ENCODE data around the gene MAGOH.
"Not testable (repeated sequence)": the region's sequence is repeated elsewhere in the genome, so short reads cannot be mapped to it uniquely, and the experiment has no call there.

MAGOH gene

GRCh38 chr1:53242381-53242780 lies 4.1 kb upstream of the MAGOH start:
- DNase-seq (ENCODE audit: extremely low spot score, insufficient read length, low read depth) (no peak), FAIRE-seq (no peak)

GRCh38 chr1:53241828-53242227 lies 3.5 kb upstream of the MAGOH start:
- no peak for DNase-seq (ENCODE audit: extremely low spot score, insufficient read length, low read depth)
- FAIRE-seq: no peak

GRCh38 chr1:53237638-53238037 lies 680 bp downstream of the MAGOH start:
- DNase-seq (ENCODE audit: extremely low spot score, insufficient read length, low read depth): no peak
- no peak for FAIRE-seq

GRCh38 chr1:53220962-53221286 lies 17.4 kb downstream of the MAGOH start:
- peak; percentile 24 for FAIRE-seq
- no peak for DNase-seq (ENCODE audit: extremely low spot score, insufficient read length, low read depth)

- FAIRE-seq: peak; percentile 94
Measured at GRCh38 chr1:53220171-53220961, 18.0 kb downstream of the MAGOH start, which contains the start of gene CZIB. CZIB (minus strand) TSS chr1:53220634; CDS start chr1:53220575, 59 bp downstream.

GRCh38 chr1:53219711-53220110 lies 18.6 kb downstream of the MAGOH start:
- DNase-seq (ENCODE audit: extremely low spot score, insufficient read length, low read depth) (no peak), FAIRE-seq (no peak)

More at GRCh38 chr1:53220171-53220961, 18.0 kb downstream of the MAGOH start, which contains the start of gene CZIB:
- DNase-seq (ENCODE audit: extremely low spot score, insufficient read length, low read depth): peak; percentile 86

GRCh38 chr1:53218201-53218600 lies 20.1 kb downstream of the MAGOH start:
- DNase-seq (ENCODE audit: extremely low spot score, insufficient read length, low read depth) (no peak), FAIRE-seq (no peak)

GRCh38 chr1:53214376-53214940 lies 23.9 kb downstream of the MAGOH start:
- DNase-seq (ENCODE audit: extremely low spot score, insufficient read length, low read depth) (no peak), FAIRE-seq (no peak)

- FAIRE-seq: no peak
- DNase-seq (ENCODE audit: extremely low spot score, insufficient read length, low read depth): no peak
Measured at GRCh38 chr1:53210954-53211353, 27.4 kb downstream of the MAGOH start.

- DNase-seq (ENCODE audit: extremely low spot score, insufficient read length, low read depth) (no peak), FAIRE-seq (no peak)
Measured at GRCh38 chr1:53210352-53210751, 28.0 kb downstream of the MAGOH start.

GRCh38 chr1:53207726-53208125 lies 30.6 kb downstream of the MAGOH start:
- no peak for FAIRE-seq
- DNase-seq (ENCODE audit: extremely low spot score, insufficient read length, low read depth): no peak

- DNase-seq (ENCODE audit: extremely low spot score, insufficient read length, low read depth) (no peak), FAIRE-seq (no peak)
Measured at GRCh38 chr1:53206735-53207379, 31.5 kb downstream of the MAGOH start.

GRCh38 chr1:53206083-53206685 lies 32.1 kb downstream of the MAGOH start:
- FAIRE-seq; DNase-seq (ENCODE audit: extremely low spot score, insufficient read length, low read depth): not testable (repeated sequence)

GRCh38 chr1:53205496-53205895 lies 32.8 kb downstream of the MAGOH start:
- FAIRE-seq; DNase-seq (ENCODE audit: extremely low spot score, insufficient read length, low read depth): not testable (repeated sequence)

GRCh38 chr1:53203466-53203865 lies 34.9 kb downstream of the MAGOH start:
- no peak for FAIRE-seq
- no peak for DNase-seq (ENCODE audit: extremely low spot score, insufficient read length, low read depth)

- no peak for DNase-seq (ENCODE audit: extremely low spot score, insufficient read length, low read depth)
- FAIRE-seq: no peak
Measured at GRCh38 chr1:53198241-53198651, 40.1 kb downstream of the MAGOH start.

GRCh38 chr1:53197291-53198200 lies 40.8 kb downstream of the MAGOH start:
- DNase-seq (ENCODE audit: extremely low spot score, insufficient read length, low read depth) (no peak), FAIRE-seq (no peak)

- FAIRE-seq (peak; percentile 88), DNase-seq (ENCODE audit: extremely low spot score, insufficient read length, low read depth) (peak; percentile 99)
Measured at GRCh38 chr1:53196485-53197290, 41.6 kb downstream of the MAGOH start, which contains the start of gene CPT2. CPT2 (plus strand) TSS chr1:53196824; CDS start chr1:53196944, 120 bp downstream.

- no peak for FAIRE-seq
Measured at GRCh38 chr1:53196017-53196484, 42.3 kb downstream of the MAGOH start.

More at GRCh38 chr1:53196017-53196484, 42.3 kb downstream of the MAGOH start:
- no peak for DNase-seq (ENCODE audit: extremely low spot score, insufficient read length, low read depth)

Measured in GM18507 (cell line).